ENCODE data around the gene KCTD17.
A peak's percentile ranks its signal among the peaks of the same experiment; 100 is the strongest.
"Not testable (repeated sequence)": the region's sequence is repeated elsewhere in the genome, so short reads cannot be mapped to it uniquely, and the experiment has no call there.

The KCTD17 gene

GRCh38 chr22:37061611-37062375, 10.3 kb downstream of the KCTD17 start:
- no peak for DNase-seq

GRCh38 chr22:37062376-37062675, 10.8 kb downstream of the KCTD17 start:
- DNase-seq: no peak

- no peak for DNase-seq
Observed at GRCh38 chr22:37062702-37063381, 11.3 kb downstream of the KCTD17 start.

- no peak for DNase-seq
Observed at GRCh38 chr22:37063431-37064420, 12.2 kb downstream of the KCTD17 start.

- DNase-seq: no peak
Observed at GRCh38 chr22:37064553-37064952, 13.0 kb downstream of the KCTD17 start.

- DNase-seq: no peak
Observed at GRCh38 chr22:37065180-37065579, 13.6 kb downstream of the KCTD17 start.

GRCh38 chr22:37065961-37066360, 14.4 kb downstream of the KCTD17 start:
- no peak for DNase-seq

GRCh38 chr22:37067428-37067827, 15.9 kb downstream of the KCTD17 start:
- DNase-seq: no peak

GRCh38 chr22:37068859-37069258, 17.3 kb downstream of the KCTD17 start:
- DNase-seq: no peak

GRCh38 chr22:37069319-37069718, 17.8 kb downstream of the KCTD17 start:
- no peak for DNase-seq

GRCh38 chr22:37069719-37070118, 18.2 kb downstream of the KCTD17 start:
- DNase-seq: no peak

- DNase-seq: no peak
Observed at GRCh38 chr22:37070334-37070733, 18.8 kb downstream of the KCTD17 start.

- DNase-seq: no peak
Observed at GRCh38 chr22:37070744-37071143, 19.2 kb downstream of the KCTD17 start.

- DNase-seq: not testable (repeated sequence)
Observed at GRCh38 chr22:37071850-37072592, 20.5 kb downstream of the KCTD17 start.

GRCh38 chr22:37072673-37073072, 21.1 kb downstream of the KCTD17 start:
- DNase-seq: no peak

- no peak for DNase-seq
Observed at GRCh38 chr22:37074537-37074936, 23.0 kb downstream of the KCTD17 start.

- DNase-seq: no peak
Observed at GRCh38 chr22:37075046-37075445, 23.5 kb downstream of the KCTD17 start.

GRCh38 chr22:37075822-37076433, 24.4 kb downstream of the KCTD17 start:
- DNase-seq: no peak

GRCh38 chr22:37077802-37078448, 26.4 kb downstream of the KCTD17 start:
- DNase-seq: peak; percentile 82

- DNase-seq: no peak
Observed at GRCh38 chr22:37079158-37079557, 27.6 kb downstream of the KCTD17 start.

- DNase-seq: peak; percentile 90
Observed at GRCh38 chr22:37079668-37080171, 28.2 kb downstream of the KCTD17 start.

Data from CD4-positive, alpha-beta T cell treated with Interleukin-21 for 1 hour (primary cell).